GM12891 (cell line): ENCODE results near the gene OR4X1. TPM values are rescaled to one million over a fixed set of nuclear protein-coding genes. Genes with fewer than 3 reads are reported as not detected.
"Not testable (repeated sequence)": the region's sequence is repeated elsewhere in the genome, so short reads cannot be mapped to it uniquely, and the experiment has no call there.

ENCODE experiments used
- DNase-seq: peaks from one replicate; pipeline ENCODE4 v3.0.0; 2011; ENCODE audit warnings: low spot score; ENCODE audit not compliant: insufficient read length
- FAIRE-seq: peaks from 2 replicates; lab custom pipeline; 2011; peaks lifted over from hg19 to GRCh38; lab: Jason Lieb, UNC
- PAX5 ChIP-seq: IDR thresholded peaks from 2 replicates; pipeline ENCODE4 v1.6.1; 2011; ENCODE audit warnings: low read length, moderate library complexity, mild to moderate bottlenecking; ENCODE audit not compliant: insufficient read depth, severe bottlenecking
- POLR2A ChIP-seq: IDR thresholded peaks from 2 replicates; pipeline ENCODE4 v1.6.1; 2011; ENCODE audit warnings: low read depth, low read length, control low read depth
- POLR2AphosphoS5 ChIP-seq: IDR thresholded peaks from 2 replicates; pipeline ENCODE4 v1.6.1; 2011; ENCODE audit warnings: low read depth, low read length, control low read depth
- POU2F2 ChIP-seq: IDR thresholded peaks from 2 replicates; pipeline ENCODE4 v1.6.1; 2011; ENCODE audit warnings: low read depth, mild to moderate bottlenecking, control low read depth, low read length, moderate library complexity
- SPI1 ChIP-seq: IDR thresholded peaks from 2 replicates; pipeline ENCODE4 v1.6.1; 2011; ENCODE audit warnings: low read depth, low read length, control low read depth
- TAF1 ChIP-seq: IDR thresholded peaks from 2 replicates; pipeline ENCODE4 v1.6.1; 2011; ENCODE audit warnings: low read depth, low read length, control low read depth
- polyA plus RNA-seq: library from polyadenylated mRNA; unstranded; fragments of >200 nt; gene quantifications from one replicate; pipeline ENCODE4 v1.2.1, GENCODE V29; 2012; ENCODE audit warnings: low read depth, missing spikeins, inconsistent platforms; ENCODE audit not compliant: missing spikeins

OR4X1 gene, protein sequence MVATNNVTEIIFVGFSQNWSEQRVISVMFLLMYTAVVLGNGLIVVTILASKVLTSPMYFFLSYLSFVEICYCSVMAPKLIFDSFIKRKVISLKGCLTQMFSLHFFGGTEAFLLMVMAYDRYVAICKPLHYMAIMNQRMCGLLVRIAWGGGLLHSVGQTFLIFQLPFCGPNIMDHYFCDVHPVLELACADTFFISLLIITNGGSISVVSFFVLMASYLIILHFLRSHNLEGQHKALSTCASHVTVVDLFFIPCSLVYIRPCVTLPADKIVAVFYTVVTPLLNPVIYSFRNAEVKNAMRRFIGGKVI
- polyA plus RNA-seq, result not detected

GRCh38 chr11:48263423-48263911, at the start of gene OR4X1:
TSS of gene OR4X1 (plus strand) at chr11:48263861. CDS start at chr11:48263861, 0 bp downstream.
- FAIRE-seq, result no peak

GRCh38 chr11:48216510-48216909, 47.2 kb upstream of the OR4X1 start, which contains the start of gene OR4B1:
TSS of gene OR4B1 (plus strand) at chr11:48216810. CDS start at chr11:48216810, 0 bp downstream.
- FAIRE-seq, result no peak
- no peak for DNase-seq
- TF ChIP-seq TAF1 (no peak), SPI1 (no peak), PAX5 (no peak), POU2F2 (no peak), POLR2AphosphoS5 (no peak), POLR2A (no peak)

More at GRCh38 chr11:48263423-48263911, at the start of gene OR4X1:
- TF ChIP-seq POLR2A, result no peak
- no peak for DNase-seq

DNA sequence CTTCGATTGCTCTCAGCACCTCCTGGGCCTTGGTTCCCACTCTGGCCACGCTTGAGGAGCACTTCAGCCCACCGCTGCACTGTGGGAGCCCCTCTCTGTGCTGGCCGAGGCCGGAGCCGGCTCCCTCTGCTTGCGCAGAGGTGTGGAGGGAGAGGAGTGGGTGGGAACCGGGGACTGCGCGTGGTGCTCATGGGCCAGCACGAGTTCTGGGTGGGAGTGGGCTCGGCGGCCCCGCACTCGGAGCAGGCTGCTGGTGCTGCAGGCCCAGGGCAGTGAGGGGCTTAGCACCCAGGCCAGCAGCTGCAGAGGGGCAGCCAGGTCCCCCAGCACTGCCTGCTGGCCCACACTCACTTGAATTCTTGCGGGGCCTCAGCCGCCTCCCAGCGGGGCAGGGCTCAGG, 34.9 kb upstream of the OR4X1 start:
- no peak for TF ChIP-seq POLR2A
- TF ChIP-seq SPI1, result no peak
- FAIRE-seq, result no peak
- DNase-seq, result no peak

- not testable (repeated sequence) for FAIRE-seq, DNase-seq
Observed at GRCh38 chr11:48230057-48230456, 33.6 kb upstream of the OR4X1 start.

- TF ChIP-seq POLR2A (no peak), POU2F2 (no peak), PAX5 (no peak), TAF1 (no peak), POLR2AphosphoS5 (no peak), SPI1 (no peak)
- DNase-seq (no peak), FAIRE-seq (no peak)
Observed at GRCh38 chr11:48237727-48238126, 25.9 kb upstream of the OR4X1 start.

DNA sequence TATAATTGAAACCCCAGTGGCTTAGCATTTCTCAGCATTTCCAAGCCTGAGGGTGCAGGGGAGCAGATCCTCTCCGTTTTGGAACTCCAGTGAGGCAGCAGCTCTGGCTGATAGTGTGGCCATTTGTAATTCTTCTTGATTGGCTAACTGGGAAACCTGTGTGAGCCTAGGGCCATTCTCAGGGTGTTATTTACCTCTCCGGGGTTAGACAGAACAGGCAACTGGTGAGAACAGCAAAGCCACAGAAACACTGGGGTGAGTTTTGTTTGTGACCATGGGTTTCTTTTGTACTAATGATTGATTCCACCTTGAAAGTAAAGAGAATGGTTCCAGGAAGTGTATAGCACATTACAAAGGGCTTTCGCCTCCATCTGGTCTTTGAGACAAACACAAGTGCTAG, 21.2 kb upstream of the OR4X1 start:
- TF ChIP-seq TAF1, result no peak
- no peak for TF ChIP-seq POU2F2
- no peak for FAIRE-seq
- DNase-seq, result no peak

DNA sequence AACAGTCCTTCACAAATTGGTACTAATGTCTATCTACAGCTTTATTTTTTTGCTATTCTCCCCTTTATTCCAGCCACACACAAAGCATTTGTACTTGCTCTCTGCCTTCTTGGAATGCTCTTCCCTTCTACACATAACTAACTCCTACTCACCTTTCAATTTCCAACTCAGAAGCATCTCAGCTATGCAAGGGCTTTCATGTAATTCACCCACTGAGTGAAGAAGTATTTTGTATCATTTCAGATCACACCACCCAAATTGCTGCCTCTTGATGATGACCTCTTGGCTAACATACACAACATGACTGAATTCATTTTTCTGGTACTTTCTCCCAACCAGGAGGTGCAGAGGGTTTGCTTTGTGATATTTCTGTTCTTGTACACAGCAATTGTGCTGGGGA, 18.9 kb upstream of the OR4X1 start, which contains the start of gene OR4X2:
OR4X2 (plus strand) TSS at position 301 of the 400 bp plus-strand sequence; CDS start at position 301, 0 bp downstream.
- no peak for TF ChIP-seq TAF1
- TF ChIP-seq PAX5, result no peak
- TF ChIP-seq POLR2A, result no peak
- TF ChIP-seq POLR2AphosphoS5, result no peak
- TF ChIP-seq POU2F2, result no peak
- no peak for DNase-seq
- no peak for FAIRE-seq

GRCh38 chr11:48248902-48249301, 14.8 kb upstream of the OR4X1 start:
- DNase-seq, result no peak
- TF ChIP-seq POU2F2 (no peak), POLR2AphosphoS5 (no peak), POLR2A (no peak)
- FAIRE-seq, result no peak

DNA sequence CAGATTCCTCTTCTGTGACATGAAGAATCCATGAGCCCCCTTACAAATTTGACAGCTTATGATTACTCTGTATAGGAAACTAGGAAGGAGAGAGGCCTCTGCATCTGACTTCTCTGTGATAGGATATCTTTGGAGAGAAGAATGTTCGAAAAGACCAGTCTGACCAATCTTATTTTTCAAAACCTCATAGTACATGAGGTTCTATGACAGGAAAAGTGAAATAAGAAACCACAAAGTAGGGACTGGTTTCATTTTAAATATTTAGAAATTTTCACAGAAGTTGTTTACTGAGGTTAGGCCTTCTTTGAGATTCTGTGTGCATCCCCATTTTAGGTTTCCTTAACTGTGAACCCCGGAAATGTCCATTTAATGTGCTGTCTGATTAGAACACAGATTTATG, 2.1 kb upstream of the OR4X1 start:
- DNase-seq (no peak), FAIRE-seq (no peak)
- TF ChIP-seq SPI1 (no peak), TAF1 (no peak), POLR2A (no peak), POLR2AphosphoS5 (no peak), PAX5 (no peak), POU2F2 (no peak)

GRCh38 chr11:48270621-48271020, 7.0 kb downstream of the OR4X1 start:
- no peak for TF ChIP-seq POLR2AphosphoS5
- TF ChIP-seq PAX5, result no peak
- TF ChIP-seq POU2F2, result no peak
- no peak for TF ChIP-seq SPI1
- no peak for TF ChIP-seq POLR2A
- TF ChIP-seq TAF1, result no peak
- FAIRE-seq, result no peak
- no peak for DNase-seq

- TF ChIP-seq TAF1 (no peak), POLR2AphosphoS5 (no peak), POU2F2 (no peak), POLR2A (no peak), PAX5 (no peak), SPI1 (no peak)
- DNase-seq, result no peak
- FAIRE-seq, result no peak
Observed at GRCh38 chr11:48272606-48273005, 8.9 kb downstream of the OR4X1 start.

- no peak for DNase-seq
- TF ChIP-seq POLR2A (no peak), POLR2AphosphoS5 (no peak), PAX5 (no peak), POU2F2 (no peak), TAF1 (no peak), SPI1 (no peak)
- no peak for FAIRE-seq
Observed at GRCh38 chr11:48305923-48306322, 42.3 kb downstream of the OR4X1 start, which contains the start of gene OR4S1. TSS of gene OR4S1 (plus strand) at chr11:48306223. CDS start at chr11:48306223, 0 bp downstream.
